Measurements from ENCODE around the gene SLC35F5. TPM values are rescaled to one million over a fixed set of nuclear protein-coding genes. Genes with fewer than 3 reads are reported as not detected.

Gene SLC35F5
- total and polyA plus RNA-seq, 2 of the 4 experiments (the other 2 are of a cell fraction), result 30.5 to 93.4 TPM

Small RNAs within 50 kb of the gene (microRNA-seq; reads per million reads assigned to microRNA genes)
- gene MIR4782 (ENCODE audit: insufficient read depth in 1 of 2, insufficient read length in 1 of 2, unreplicated experiment in 1 of 2), result 0 reads per million in 2 experiments
- gene RNU6-744P (ENCODE audit: insufficient read depth, insufficient read length), result not detected

Small RNAs within 50 kb of the gene (small RNA-seq; reads per million reads assigned to genes)
- gene MIR4782 (0 to 2.1 (median 0.04) reads per million in 5 experiments), gene RNU6-744P (0 reads per million in 5 experiments)

Other genes starting within 250 kb of the SLC35F5 start
- 2.8 and 3.9 TPM in 2 replicates for gene RABL2A, start 129.4 kb downstream of the SLC35F5 start, total RNA-seq (2012; rRNA removed)
- gene RABL2A, start 129.4 kb downstream of the SLC35F5 start, polyA plus RNA-seq (2012; rRNA removed), result 10.5 and 11.0 TPM in 2 replicates
- gene ACTR3, start 133.4 kb upstream of the SLC35F5 start, total RNA-seq (2012; rRNA removed), result 307 and 645 TPM in 2 replicates
- gene ACTR3, start 133.4 kb upstream of the SLC35F5 start, polyA plus RNA-seq (2012; rRNA removed), result 201 and 246 TPM in 2 replicates